GM12873 (cell line): ENCODE measurements around the gene LRRC3C.

ENCODE experiments used
- TF ChIP-seq, protein P1 (sequence below): IDR thresholded peaks from 2 replicates; pipeline ENCODE4 v1.5.1; 2012; ENCODE audit warnings: low read depth, mild to moderate bottlenecking, moderate library complexity, low read length, control low read depth; ENCODE audit not compliant: insufficient read depth; ENCODE audit errors: missing control alignments

Gene LRRC3C

DNA sequence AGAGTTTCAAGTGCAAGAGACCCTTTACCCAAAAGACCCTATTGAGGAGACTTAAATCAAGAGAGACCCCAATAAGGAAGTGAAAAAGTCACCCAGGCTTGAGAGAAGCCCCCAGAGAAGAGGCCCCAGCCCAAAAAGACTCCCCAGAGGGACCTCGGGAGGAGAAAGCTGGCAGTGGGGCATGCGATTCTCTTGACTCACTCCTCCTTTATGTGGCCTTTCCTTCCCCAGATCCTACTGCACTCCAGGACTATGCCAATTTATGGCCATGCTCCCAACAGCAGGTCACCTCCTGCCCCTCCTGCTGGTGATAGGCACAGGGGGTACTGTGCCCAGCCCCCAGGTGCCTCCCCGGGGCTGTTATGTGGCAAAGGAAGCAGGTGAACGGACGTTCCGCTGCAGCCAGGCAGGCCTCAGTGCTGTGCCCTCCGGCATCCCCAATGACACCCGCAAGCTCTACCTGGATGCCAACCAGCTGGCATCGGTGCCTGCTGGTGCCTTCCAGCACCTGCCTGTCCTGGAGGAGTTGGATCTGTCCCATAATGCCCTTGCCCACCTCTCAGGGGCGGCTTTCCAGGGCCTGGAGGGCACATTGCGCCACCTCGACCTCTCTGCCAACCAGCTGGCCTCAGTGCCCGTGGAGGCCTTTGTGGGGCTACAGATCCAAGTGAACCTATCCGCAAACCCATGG, 16.3 kb downstream of the LRRC3C start:
- TF ChIP-seq, protein P1, sequence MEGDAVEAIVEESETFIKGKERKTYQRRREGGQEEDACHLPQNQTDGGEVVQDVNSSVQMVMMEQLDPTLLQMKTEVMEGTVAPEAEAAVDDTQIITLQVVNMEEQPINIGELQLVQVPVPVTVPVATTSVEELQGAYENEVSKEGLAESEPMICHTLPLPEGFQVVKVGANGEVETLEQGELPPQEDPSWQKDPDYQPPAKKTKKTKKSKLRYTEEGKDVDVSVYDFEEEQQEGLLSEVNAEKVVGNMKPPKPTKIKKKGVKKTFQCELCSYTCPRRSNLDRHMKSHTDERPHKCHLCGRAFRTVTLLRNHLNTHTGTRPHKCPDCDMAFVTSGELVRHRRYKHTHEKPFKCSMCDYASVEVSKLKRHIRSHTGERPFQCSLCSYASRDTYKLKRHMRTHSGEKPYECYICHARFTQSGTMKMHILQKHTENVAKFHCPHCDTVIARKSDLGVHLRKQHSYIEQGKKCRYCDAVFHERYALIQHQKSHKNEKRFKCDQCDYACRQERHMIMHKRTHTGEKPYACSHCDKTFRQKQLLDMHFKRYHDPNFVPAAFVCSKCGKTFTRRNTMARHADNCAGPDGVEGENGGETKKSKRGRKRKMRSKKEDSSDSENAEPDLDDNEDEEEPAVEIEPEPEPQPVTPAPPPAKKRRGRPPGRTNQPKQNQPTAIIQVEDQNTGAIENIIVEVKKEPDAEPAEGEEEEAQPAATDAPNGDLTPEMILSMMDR = no peak

DNA sequence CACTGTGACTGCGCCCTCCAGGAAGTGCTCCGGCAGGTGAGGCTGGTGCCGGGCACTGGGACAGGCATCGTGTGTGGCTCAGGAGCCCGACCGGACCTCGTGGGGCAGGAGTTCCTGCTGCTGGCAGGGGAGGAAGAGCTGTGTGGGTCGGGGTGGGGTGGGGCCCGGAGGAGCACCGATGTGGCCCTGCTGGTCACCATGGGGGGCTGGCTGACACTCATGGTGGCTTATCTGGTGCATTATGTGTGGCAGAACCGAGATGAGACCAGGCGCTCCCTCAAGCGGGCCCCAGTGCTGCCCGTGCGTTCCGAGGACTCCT, 16.8 kb downstream of the LRRC3C start:
- TF ChIP-seq, protein P1 = no peak

GRCh38 chr17:39946551-39947330, 19.2 kb downstream of the LRRC3C start:
- TF ChIP-seq, protein P1 = no peak

DNA sequence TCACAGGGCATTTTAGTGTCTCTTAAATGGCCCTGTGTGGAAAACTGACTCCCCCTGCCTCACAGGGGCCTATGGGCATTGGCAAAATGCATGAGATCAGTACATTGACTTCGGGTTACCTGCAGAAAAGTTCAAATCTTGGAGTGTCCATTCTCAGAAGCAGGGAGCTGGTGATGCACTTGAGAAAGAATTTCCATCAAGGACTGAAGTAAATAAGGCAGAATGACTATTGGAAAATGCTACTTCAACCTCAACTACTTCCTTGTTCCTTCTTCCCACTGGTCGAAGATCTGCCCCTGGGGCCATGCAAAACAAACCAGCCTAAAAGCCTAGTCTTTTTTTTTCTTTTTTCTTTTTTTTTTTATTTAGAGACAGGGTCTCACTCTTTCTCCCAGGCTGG, 21.5 kb downstream of the LRRC3C start:
- TF ChIP-seq, protein P1 = no peak

GRCh38 chr17:39950871-39951348, 23.4 kb downstream of the LRRC3C start:
- TF ChIP-seq, protein P1 = no peak

DNA sequence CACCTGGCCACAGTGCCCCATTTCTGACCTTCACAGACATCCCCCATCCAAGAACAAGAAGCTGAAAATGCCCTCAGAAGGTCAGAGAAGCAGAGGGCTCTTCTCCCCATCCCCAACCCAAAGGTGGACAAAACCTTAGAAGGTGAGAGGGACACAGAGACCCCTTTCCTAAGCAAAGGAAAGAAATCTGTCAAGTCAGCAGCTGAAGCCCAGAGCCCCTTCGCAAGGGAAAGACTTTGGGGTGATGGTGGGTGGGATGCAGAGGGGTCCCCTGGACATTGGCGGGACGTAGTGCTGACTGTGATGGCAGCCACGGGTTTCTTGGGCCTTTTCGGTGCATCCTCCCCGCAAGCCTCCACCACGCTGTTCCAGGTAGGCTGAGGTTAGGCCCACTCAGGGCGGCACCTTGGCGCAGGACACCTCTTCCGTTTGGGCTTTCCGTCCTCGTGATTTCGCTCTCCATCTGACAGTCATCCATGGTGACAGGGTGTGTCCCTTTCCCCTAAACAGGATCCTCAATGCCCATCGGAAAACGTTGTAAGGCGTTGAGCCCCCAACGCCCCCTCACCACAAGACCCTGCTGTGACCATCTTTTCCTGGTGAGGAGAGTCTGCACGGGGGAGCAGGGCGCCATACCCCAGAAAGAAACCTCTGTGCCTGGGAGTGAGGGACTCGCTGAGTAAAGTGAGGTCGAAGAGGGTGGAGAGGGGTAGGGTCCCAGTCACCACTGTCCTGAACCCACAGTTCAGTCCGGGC, 24.6 kb downstream of the LRRC3C start:
- TF ChIP-seq, protein P1 = no peak
